ENCODE measurements around the gene DYNLL2. TPM values are rescaled to one million over a fixed set of nuclear protein-coding genes. Genes with fewer than 3 reads are reported as not detected.
"Not testable (repeated sequence)": the region's sequence is repeated elsewhere in the genome, so short reads cannot be mapped to it uniquely, and the experiment has no call there.

The DYNLL2 gene
- total and polyA plus RNA-seq, 9 of the 15 experiments (the other 6 are each of a cell fraction or from before 2014, with no cell fraction given) = 1.8 to 24.5 (median 13.0) TPM

DNA sequence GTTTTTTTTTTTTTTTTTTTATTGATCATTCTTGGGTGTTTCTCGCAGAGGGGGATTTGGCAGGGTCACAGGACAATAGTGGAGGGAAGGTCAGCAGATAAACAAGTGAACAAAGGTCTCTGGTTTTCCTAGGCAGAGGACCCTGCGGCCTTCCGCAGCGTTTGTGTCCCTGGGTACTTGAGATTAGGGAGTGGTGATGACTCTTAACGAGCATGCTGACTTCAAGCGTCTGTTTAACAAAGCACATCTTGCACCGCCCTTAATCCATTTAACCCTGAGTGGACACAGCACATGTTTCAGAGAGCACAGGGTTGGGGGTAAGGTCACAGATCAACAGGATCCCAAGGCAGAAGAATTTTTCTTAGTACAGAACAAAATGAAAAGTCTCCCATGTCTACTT, 10.0 kb upstream of the DYNLL2 start:
- TF ChIP-seq SOX6 (IDR thresholded peaks at IDR 0.05) (peak; percentile 19; the same call in 1 of the 2 replicates), ARID1B (IDR thresholded peaks at IDR 0.05) (peak; percentile 54), CBFA2T3 (IDR thresholded peaks at IDR 0.05) (peak; percentile 48), CBFA2T2 (conservative IDR thresholded peaks at IDR 0.05) (0 out of 2 replicates have a peak, but pooled peaks have one; percentile 33), DPF2 (IDR thresholded peaks at IDR 0.05) (0 out of 2 replicates have a peak, but pooled peaks have one; percentile 40), EP400 (IDR thresholded peaks at IDR 0.05) (0 out of 2 replicates have a peak, but pooled peaks have one; percentile 8)
- TF ChIP-seq, protein P1, sequence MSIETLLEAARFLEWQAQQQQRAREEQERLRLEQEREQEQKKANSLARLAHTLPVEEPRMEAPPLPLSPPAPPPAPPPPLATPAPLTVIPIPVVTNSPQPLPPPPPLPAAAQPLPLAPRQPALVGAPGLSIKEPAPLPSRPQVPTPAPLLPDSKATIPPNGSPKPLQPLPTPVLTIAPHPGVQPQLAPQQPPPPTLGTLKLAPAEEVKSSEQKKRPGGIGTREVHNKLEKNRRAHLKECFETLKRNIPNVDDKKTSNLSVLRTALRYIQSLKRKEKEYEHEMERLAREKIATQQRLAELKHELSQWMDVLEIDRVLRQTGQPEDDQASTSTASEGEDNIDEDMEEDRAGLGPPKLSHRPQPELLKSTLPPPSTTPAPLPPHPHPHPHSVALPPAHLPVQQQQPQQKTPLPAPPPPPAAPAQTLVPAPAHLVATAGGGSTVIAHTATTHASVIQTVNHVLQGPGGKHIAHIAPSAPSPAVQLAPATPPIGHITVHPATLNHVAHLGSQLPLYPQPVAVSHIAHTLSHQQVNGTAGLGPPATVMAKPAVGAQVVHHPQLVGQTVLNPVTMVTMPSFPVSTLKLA (conservative IDR thresholded peaks at IDR 0.05) = peak in 1 of 2 experiments; percentile 50; a peak in 2 of 4 replicates
- FAIRE-seq; H3K4me3 ChIP-seq; H3K27ac ChIP-seq (ENCODE audit: extremely low read depth, low read depth, low read length); H3K4me2 ChIP-seq (ENCODE audit: insufficient read depth, low read length); intact Hi-C loops (cut with micrococcal nuclease); H2AFZ ChIP-seq (ENCODE audit: low read depth, low read length); H3K79me2 ChIP-seq (ENCODE audit: control insufficient read depth, insufficient read depth, low read length); H3K4me1 ChIP-seq (replicated peaks in 1 of 2; ENCODE audit: control insufficient read depth in 2 of 2, insufficient read depth in 2 of 2, low read length in 2 of 2); H3K27me3 ChIP-seq (ENCODE audit: control insufficient read depth in 2 of 2, insufficient read depth in 2 of 2, low read length in 2 of 2); DNase-seq (ENCODE audit: extremely low read depth in 1 of 4, low spot score in 3 of 4); H3K9ac ChIP-seq (ENCODE audit: insufficient read depth in 1 of 2, low read depth in 2 of 2, low read length in 2 of 2); H3K9me1 ChIP-seq (ENCODE audit: control insufficient read depth, insufficient read depth, low read length); CTCF ChIA-PET (ENCODE audit: low intra/inter-chr PET ratio); H3K36me3 ChIP-seq (ENCODE audit: control insufficient read depth, insufficient read depth, low read length); BruUV-seq (replicated peaks); H4K20me1 ChIP-seq (replicated peaks; ENCODE audit: control insufficient read depth, insufficient read depth, low read length); H3K9me3 ChIP-seq (replicated peaks; ENCODE audit: control insufficient read depth, insufficient read depth, low read depth, low read length); in situ Hi-C loops (cut with MboI): not testable (repeated sequence)
- ATAC-seq = peak; percentile 31; the same call in 1 of the 3 replicates
- POLR2A ChIA-PET = interaction anchor here (0.6 to 1.0 kb wide), 3 partner anchors 66 to 1060 kb away, joined by 3 to 4 read pairs (median 3); partner anchors contain the start of gene SRSF1
- WGBS (ENCODE audit: insufficient coverage, low coverage, missing lambda C conversion rate) = 0% methylated on average over 2 of the region's 7 CpGs

DNA sequence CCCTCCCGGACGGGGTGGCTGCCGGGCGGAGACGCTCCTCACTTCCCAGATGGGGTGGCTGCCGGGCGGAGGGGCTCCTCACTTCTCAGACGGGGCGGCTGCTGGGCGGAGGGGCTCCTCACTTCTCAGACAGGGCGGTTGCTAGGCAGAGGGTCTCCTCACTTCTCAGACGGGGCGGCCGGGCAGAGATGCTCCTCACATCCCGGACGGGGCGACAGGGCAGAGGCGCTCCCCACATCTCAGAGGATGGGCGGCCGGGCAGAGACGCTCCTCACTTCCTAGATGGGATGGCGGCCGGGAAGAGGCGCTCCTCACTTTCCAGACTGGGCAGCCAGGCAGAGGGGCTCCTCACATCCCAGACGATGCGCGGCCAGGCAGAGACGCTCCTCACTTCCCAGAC, 8.8 kb upstream of the DYNLL2 start:
- H3K9ac ChIP-seq (ENCODE audit: insufficient read depth in 1 of 2, low read depth in 2 of 2, low read length in 2 of 2); DNase-seq (ENCODE audit: extremely low read depth in 1 of 4, low spot score in 3 of 4); H3K27me3 ChIP-seq (ENCODE audit: control insufficient read depth in 2 of 2, insufficient read depth in 2 of 2, low read length in 2 of 2); CTCF ChIA-PET (ENCODE audit: low intra/inter-chr PET ratio); H3K36me3 ChIP-seq (ENCODE audit: control insufficient read depth, insufficient read depth, low read length); ATAC-seq; intact Hi-C loops (cut with micrococcal nuclease); H4K20me1 ChIP-seq (replicated peaks; ENCODE audit: control insufficient read depth, insufficient read depth, low read length); H2AFZ ChIP-seq (ENCODE audit: low read depth, low read length); POLR2A ChIA-PET; H3K4me2 ChIP-seq (ENCODE audit: insufficient read depth, low read length); in situ Hi-C loops (cut with MboI); H3K9me3 ChIP-seq (replicated peaks; ENCODE audit: control insufficient read depth, insufficient read depth, low read depth, low read length); H3K27ac ChIP-seq (ENCODE audit: extremely low read depth, low read depth, low read length); FAIRE-seq; H3K4me3 ChIP-seq; H3K9me1 ChIP-seq (ENCODE audit: control insufficient read depth, insufficient read depth, low read length); H3K79me2 ChIP-seq (ENCODE audit: control insufficient read depth, insufficient read depth, low read length); BruUV-seq (replicated peaks): not testable (repeated sequence)
- WGBS (ENCODE audit: insufficient coverage, low coverage, missing lambda C conversion rate) = no CpG with 5 or more reads among the region's 28 CpGs
- H3K4me1 ChIP-seq (replicated peaks in 1 of 2; ENCODE audit: control insufficient read depth in 2 of 2, insufficient read depth in 2 of 2, low read length in 2 of 2) = peaks cover 0 to 16% of the 10 kb centered on the region in 2 experiments; a peak in 3 of 5 replicates
